GM23248 (cell line): Measurements from ENCODE around the gene PCTP. TPM values are rescaled to one million over a fixed set of nuclear protein-coding genes. Genes with fewer than 3 reads are reported as not detected.

ENCODE experiments used
- DNase-seq: peaks from one replicate; pipeline ENCODE4 v3.0.0-alpha.2; 2015
- H2AFZ ChIP-seq: fragments of 200-600 bp; sonication (generic); 2 replicates; pipeline ENCODE4 v1.6.1; 2016; ENCODE audit warnings: antibody characterized with exemption
- H3F3A ChIP-seq: fragments of 200-600 bp; sonication (generic); 2 replicates; pipeline ENCODE4 v1.6.1; 2016; ENCODE audit warnings: mild to moderate bottlenecking, antibody characterized with exemption, mixed run types; ENCODE audit not compliant: insufficient read depth
- H3K27ac ChIP-seq: fragments of 200-600 bp; sonication (generic); 2 replicates; pipeline ENCODE4 v1.5.1; 2016; ENCODE audit warnings: mild to moderate bottlenecking
- H3K27me3 ChIP-seq: fragments of 200-600 bp; sonication (generic); replicated peaks from 2 replicates; pipeline ENCODE4 v1.6.1; 2016; ENCODE audit warnings: mild to moderate bottlenecking; ENCODE audit not compliant: insufficient read depth
- H3K36me3 ChIP-seq: fragments of 200-600 bp; sonication (generic); 2 replicates; pipeline ENCODE4 v1.6.1; 2016; ENCODE audit warnings: low read depth, mild to moderate bottlenecking
- H3K4me1 ChIP-seq: fragments of 200-600 bp; sonication (generic); 2 replicates; pipeline ENCODE4 v1.6.1; 2016; ENCODE audit warnings: mild to moderate bottlenecking; ENCODE audit not compliant: insufficient read depth
- H3K4me2 ChIP-seq: fragments of 200-600 bp; sonication (generic); one replicate; pipeline ENCODE4 v1.6.1; 2016; ENCODE audit warnings: mild to moderate bottlenecking; ENCODE audit not compliant: unreplicated experiment
- H3K4me3 ChIP-seq: fragments of 200-600 bp; sonication (generic); 2 replicates; pipeline ENCODE4 v1.5.1; 2016; ENCODE audit warnings: mild to moderate bottlenecking
- H3K79me2 ChIP-seq: fragments of 200-600 bp; sonication (generic); 2 replicates; pipeline ENCODE4 v1.6.1; 2016; ENCODE audit warnings: mild to moderate bottlenecking; ENCODE audit not compliant: insufficient read depth
- H3K9ac ChIP-seq: fragments of 200-600 bp; sonication (generic); 2 replicates; pipeline ENCODE4 v1.6.1; 2016; ENCODE audit warnings: mild to moderate bottlenecking
- H3K9me2 ChIP-seq: fragments of 200-600 bp; sonication (generic); 2 replicates; pipeline ENCODE4 v1.6.1; 2016; ENCODE audit warnings: mixed run types, mild to moderate bottlenecking, moderate library complexity; ENCODE audit not compliant: insufficient read depth
- H3K9me3 ChIP-seq: fragments of 200-600 bp; sonication (generic); one replicate; pipeline ENCODE4 v1.6.1; 2017; ENCODE audit warnings: low read depth
- H4K20me1 ChIP-seq: fragments of 200-600 bp; sonication (generic); 2 replicates; pipeline ENCODE4 v1.6.0; 2016; ENCODE audit not compliant: insufficient read depth
- EZH2 ChIP-seq: fragments of 200-600 bp; sonication (generic); IDR thresholded peaks from 2 replicates; pipeline ENCODE4 v1.6.1; 2018; ENCODE audit warnings: antibody characterized with exemption, mild to moderate bottlenecking; ENCODE audit not compliant: insufficient read depth, poor library complexity, severe bottlenecking
- EZH2phosphoT487 ChIP-seq: fragments of 200-600 bp; sonication (generic); IDR thresholded peaks from 2 replicates; pipeline ENCODE4 v1.6.1; 2018; ENCODE audit warnings: antibody characterized with exemption, moderate library complexity, mild to moderate bottlenecking, low read depth; ENCODE audit not compliant: insufficient read depth
- WGBS, 2 experiments: methylation state at CpG; one replicate each; pipeline ENCODE4 v1.1.6; 2015 to 2017; ENCODE audit warnings: low lambda C conversion rate in 2 of 2, low coverage in 1 of 2; ENCODE audit errors: missing lambda C conversion rate in 2 of 2; 5-methylcytosine and 5-hydroxymethylcytosine counted together
- in situ Hi-C: fragments of 300-500 bp; cut with MboI; formaldehyde crosslinking; loops from 2 replicates; pipeline ENCODE4 v1.15.0; 2020
- polyA plus RNA-seq: library from polyadenylated mRNA; unstranded; fragments of >200 nt; fragmentation: Nextera tagmentation; extraction: Ambion mirVana; gene quantifications from 2 replicates; pipeline ENCODE4 v1.2.1, GENCODE V29; 2016
- total RNA-seq: library from RNA; depleted of rRNA; stranded (reverse); fragments of >200 nt; shearing (Covaris generic); gene quantifications from 2 replicates; pipeline ENCODE4 v1.2.3, GENCODE V29; 2014; rRNA removed

PCTP gene
- total RNA-seq (6.9 and 13.2 TPM in 2 replicates), polyA plus RNA-seq (7.9 and 8.0 TPM in 2 replicates)

DNA sequence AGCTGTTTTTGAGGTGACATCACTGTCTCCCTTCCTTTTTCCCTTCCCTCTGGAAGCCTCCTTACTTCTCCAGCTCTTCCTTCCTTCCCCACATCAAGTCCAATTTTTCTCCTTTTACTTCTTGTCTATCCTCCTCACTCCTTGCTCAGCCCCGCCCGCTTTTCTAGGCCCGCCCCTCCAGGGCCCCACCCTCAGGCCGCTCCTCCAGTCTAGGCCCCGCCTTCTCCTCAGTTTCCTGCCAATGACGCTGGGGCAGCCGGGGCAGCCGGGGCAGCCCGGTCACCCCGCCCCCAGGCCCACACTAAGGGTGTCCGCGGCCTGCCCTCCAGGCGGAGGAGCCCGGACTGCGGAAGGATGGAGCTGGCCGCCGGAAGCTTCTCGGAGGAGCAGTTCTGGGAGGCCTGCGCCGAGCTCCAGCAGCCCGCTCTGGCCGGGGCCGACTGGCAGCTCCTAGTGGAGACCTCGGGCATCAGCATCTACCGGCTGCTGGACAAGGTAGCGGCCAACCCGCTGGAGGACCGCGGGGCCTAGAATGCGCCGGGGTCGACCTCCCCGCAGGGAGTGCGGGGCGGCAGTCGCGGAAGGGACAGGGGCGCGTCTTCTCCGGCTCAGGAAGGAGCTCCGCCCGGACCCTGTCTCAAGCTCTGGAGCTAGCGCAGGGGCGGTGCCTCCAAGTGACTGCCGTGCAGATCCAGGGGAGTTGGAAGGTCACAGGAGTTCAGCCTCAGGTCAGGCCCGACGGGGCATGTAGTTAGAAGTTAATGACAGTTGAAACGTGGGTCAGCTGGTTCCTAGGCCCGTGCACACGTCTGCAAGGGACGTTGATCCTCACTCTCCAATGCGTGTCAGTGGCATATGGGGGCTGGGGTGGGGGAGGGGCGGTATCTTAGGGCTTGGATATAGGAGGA is at the start of gene PCTP:
TSS of gene PCTP (plus strand) at position 302 of the 908 bp plus-strand sequence. CDS start at position 355, 53 bp downstream.
- Histone ChIP-seq H3K4me2 (peak within 1 kb of the TSS; percentile 93), H3K9me3 (no peaks in the 10 kb centered on the region), H4K20me1 (no peaks in the 10 kb centered on the region), H2AFZ (peak within 1 kb of the TSS; percentile 95), H3K4me1 (peaks cover 9% of the 10 kb centered on the region), H3K9me2 (no peaks in the 10 kb centered on the region), H3K36me3 (no peaks in the 10 kb centered on the region), H3K9ac (peak within 1 kb of the TSS; percentile 85), H3K27ac (peak within 1 kb of the TSS; percentile 68), H3K27me3 (no peaks in the 10 kb centered on the region), H3K79me2 (peaks cover 46% of the 10 kb centered on the region), H3K4me3 (peak within 1 kb of the TSS; percentile 94), H3F3A (0 out of 2 replicates have a peak, but pooled peaks cover 9% of the 10 kb centered on the region)
- DNase-seq = peak; percentile 98
- 1% methylated on average over 48 to 49 of the region's 53 CpGs for WGBS, 2 experiments
- in situ Hi-C loops = no loop called here
- TF ChIP-seq EZH2 = no peak
- TF ChIP-seq EZH2phosphoT487 = no peak

DNA sequence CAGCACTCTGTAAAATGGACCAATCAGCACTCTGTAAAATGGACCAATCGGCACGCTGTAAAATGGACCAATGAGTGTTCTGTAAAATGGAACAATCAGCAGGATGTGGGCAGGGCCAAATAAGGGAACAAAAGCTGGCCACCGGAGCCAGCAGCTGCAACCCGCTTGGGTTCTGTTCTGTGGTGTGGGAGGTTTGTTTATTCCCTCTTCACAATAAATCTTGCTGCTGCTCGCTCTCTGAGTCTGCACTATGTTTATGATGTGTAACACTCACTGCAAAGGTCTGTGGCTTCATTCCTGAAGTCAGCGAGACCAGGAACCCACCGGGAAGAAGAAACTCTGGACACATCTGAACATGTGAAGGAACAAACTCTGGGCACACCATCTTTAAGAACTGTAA is 48.7 kb upstream of the PCTP start:
- Histone ChIP-seq H3K27ac (no peak overlapping the region), H2AFZ (no peak overlapping the region), H3K79me2 (no peaks in the 10 kb centered on the region), H3K36me3 (no peaks in the 10 kb centered on the region), H3K9me3 (no peaks in the 10 kb centered on the region), H3K27me3 (no peaks in the 10 kb centered on the region), H3K9ac (no peak overlapping the region), H4K20me1 (no peaks in the 10 kb centered on the region), H3K4me3 (no peak overlapping the region), H3K4me2 (no peak overlapping the region), H3K4me1 (no peaks in the 10 kb centered on the region), H3K9me2 (no peaks in the 10 kb centered on the region), H3F3A (no peaks in the 10 kb centered on the region)
- in situ Hi-C loops = no loop called here
- DNase-seq = no peak
- TF ChIP-seq EZH2 (no peak), EZH2phosphoT487 (no peak)
- WGBS, 2 experiments = 72 to 85% methylated on average over 7 of the region's 7 CpGs

DNA sequence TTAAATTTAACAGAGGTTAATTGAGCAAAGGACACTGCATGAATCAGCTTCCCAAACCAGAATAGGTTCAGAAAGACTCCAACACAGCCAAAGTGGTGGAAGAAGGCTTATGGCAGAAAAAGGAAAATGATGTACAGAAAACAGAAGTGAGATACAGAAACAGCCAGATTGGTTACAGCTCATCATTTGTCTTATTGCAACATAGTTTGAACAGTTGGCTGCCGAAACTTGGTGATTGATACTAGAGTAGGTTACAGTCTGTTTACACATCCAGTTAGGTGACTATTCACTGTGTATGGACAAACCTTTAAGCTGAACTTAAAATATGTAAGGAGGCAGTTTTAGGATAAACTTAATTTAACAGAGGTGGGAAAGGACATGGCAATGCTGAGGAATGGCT is 46.5 kb upstream of the PCTP start:
- H3K9me3 ChIP-seq = no peaks in the 10 kb centered on the region
- no peaks in the 10 kb centered on the region for H3K79me2 ChIP-seq
- H3K4me3 ChIP-seq = no peak overlapping the region
- peaks cover 5% of the 10 kb centered on the region; the same call in 1 of the 2 replicates for H3K4me1 ChIP-seq
- H2AFZ ChIP-seq = no peak overlapping the region
- TF ChIP-seq EZH2 = no peak
- TF ChIP-seq EZH2phosphoT487 = no peak
- no peaks in the 10 kb centered on the region for H3K36me3 ChIP-seq
- no peak for DNase-seq
- H3K27me3 ChIP-seq = no peaks in the 10 kb centered on the region
- 30 to 33% methylated on average over 1 of the region's 1 CpG for WGBS, 2 experiments
- H3K9ac ChIP-seq = no peak overlapping the region
- no peaks in the 10 kb centered on the region for H3K9me2 ChIP-seq
- no peak overlapping the region for H3K4me2 ChIP-seq
- no peaks in the 10 kb centered on the region for H4K20me1 ChIP-seq
- no peaks in the 10 kb centered on the region for H3F3A ChIP-seq
- H3K27ac ChIP-seq = no peak overlapping the region
- in situ Hi-C loops = no loop called here

- in situ Hi-C loops = no loop called here
- H3K79me2 ChIP-seq = no peaks in the 10 kb centered on the region
- no peak overlapping the region for H3K4me2 ChIP-seq
- peaks cover 5% of the 10 kb centered on the region; the same call in 1 of the 2 replicates for H3K4me1 ChIP-seq
- no peaks in the 10 kb centered on the region for H3K9me2 ChIP-seq
- no peak overlapping the region for H3K4me3 ChIP-seq
- TF ChIP-seq EZH2 (no peak), EZH2phosphoT487 (no peak)
- H3K36me3 ChIP-seq = no peaks in the 10 kb centered on the region
- H3K27ac ChIP-seq = no peak overlapping the region
- no peaks in the 10 kb centered on the region for H3K27me3 ChIP-seq
- no peaks in the 10 kb centered on the region for H3F3A ChIP-seq
- H3K9ac ChIP-seq = no peak overlapping the region
- DNase-seq = no peak
- no peaks in the 10 kb centered on the region for H3K9me3 ChIP-seq
- no peak overlapping the region for H2AFZ ChIP-seq
- H4K20me1 ChIP-seq = no peaks in the 10 kb centered on the region
These were observed 45.0 kb upstream of the PCTP start for GRCh38 chr17:55705847-55706246.
